Right cardiac atrium (tissue), 5 donors: ENCODE data around the gene SEMA3C. TPM values are rescaled to one million over a fixed set of nuclear protein-coding genes. Genes with fewer than 3 reads are reported as not detected.
A peak's percentile ranks its signal among the peaks of the same experiment; 100 is the strongest.

Experiments
- ATAC-seq, 2 donors: fragments of 200-7000 bp; cut with Tn5 transposase; one replicate each; pipeline versions ENCODE4 v1.8.0 to v1.9.1; 2020; ENCODE audit warnings: moderate library complexity in 2 of 2, mild to moderate bottlenecking in 1 of 2
- DNase-seq, 3 donors: peaks; one replicate each; pipeline ENCODE4 v3.0.0-alpha.2; 2020
- H3K27ac ChIP-seq: one replicate; pipeline ENCODE4 v1.5.1; 2013; ENCODE audit warnings: mild to moderate bottlenecking, low read length, control low read depth, moderate library complexity
- H3K27me3 ChIP-seq: one replicate; pipeline ENCODE4 v1.6.1; 2013; ENCODE audit not compliant: control insufficient read depth, insufficient read depth
- H3K4me1 ChIP-seq: one replicate; pipeline ENCODE4 v1.6.1; 2013; ENCODE audit warnings: low read length; ENCODE audit not compliant: control insufficient read depth, insufficient read depth
- H3K4me3 ChIP-seq: one replicate; pipeline ENCODE4 v1.5.1; 2013; ENCODE audit warnings: low read length, control low read depth
- H3K9me3 ChIP-seq: one replicate; pipeline ENCODE4 v1.6.1; 2013; ENCODE audit warnings: low read length; ENCODE audit not compliant: control insufficient read depth
- WGBS: extraction: QIAGEN DNeasy Blood & Tissue Kit; methylation state at CpG from one replicate; pipeline ENCODE4 v1.1.7; 2013; 5-methylcytosine and 5-hydroxymethylcytosine counted together
- intact Hi-C, 4 donors: fragments of 100-400 bp; cut with DNase I; formaldehyde crosslinking; loops; one replicate each; pipeline versions ENCODE4 v1.11.0 to v1.14.0; 2022 to 2023
- polyA plus RNA-seq: library from polyadenylated mRNA; stranded (reverse); fragments of 200-250 nt; gene quantifications from one replicate; pipeline ENCODE4 v1.2.3, GENCODE V29; 2013
- total RNA-seq, 4 donors: library from RNA; stranded (reverse); fragmentation: NEBNext Ultra II Directional; extraction: Animal tissue kit (Norgen Biotek cat#: 25700); gene quantifications; one replicate each; pipeline ENCODE4 v1.2.1, GENCODE V29; 2021
- donor health status: healthy with polysubstance abuse.
- donor health status: DM: no; HTN: yes; CAD: no.
- donor health status: DM: no; HTN: no; CAD: no.
- donor health status: DM: no; HTN: yes; CAD: no; lungs with severe emphysema.
- donor health status: DM: yes; HTN: yes; CAD: no.

SEMA3C gene
- total and polyA plus RNA-seq, 5 donors, result 10.1 to 42.3 (median 40.0) TPM

DNA sequence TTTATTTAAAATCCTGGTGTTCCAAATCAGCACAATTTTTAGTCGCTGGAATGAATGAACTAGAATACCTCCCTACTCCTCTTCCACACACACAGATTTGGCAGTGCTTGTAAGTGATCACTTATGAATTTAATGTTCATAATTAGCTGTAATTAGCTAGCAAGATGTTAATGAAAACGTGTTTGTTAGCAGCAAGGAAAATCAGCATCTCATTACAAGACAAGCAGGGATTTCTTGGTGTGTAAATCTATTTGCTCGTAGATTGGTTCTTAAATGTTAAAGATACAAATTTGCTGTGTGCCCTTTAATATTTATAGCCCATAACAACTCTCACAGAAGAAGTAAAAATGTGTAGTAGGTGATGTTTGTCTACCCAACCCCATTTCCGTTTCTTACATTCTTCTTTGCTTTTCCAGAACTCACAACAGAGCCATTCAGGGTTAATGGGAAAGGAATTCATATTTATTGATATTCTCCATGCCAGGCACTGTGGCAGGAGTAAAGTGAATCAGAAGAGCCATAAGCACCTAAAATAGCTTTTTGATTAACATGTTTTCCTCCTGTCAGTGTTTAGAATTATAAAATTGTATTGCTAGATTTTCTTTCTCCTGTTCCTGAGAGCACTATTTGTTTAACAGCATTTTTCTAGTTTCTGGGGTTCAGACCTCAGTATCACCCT, 49.6 kb downstream of the SEMA3C start:
- H3K27ac ChIP-seq, result no peak overlapping the region
- intact Hi-C loops, result no loop called here
- ATAC-seq (no peak), DNase-seq (no peak)
- no peaks in the 10 kb centered on the region for H3K9me3 ChIP-seq
- peaks cover 1% of the 10 kb centered on the region for H3K4me1 ChIP-seq
- 70% methylated on average over 4 of the region's 4 CpGs for WGBS
- H3K27me3 ChIP-seq, result no peaks in the 10 kb centered on the region
- no peak overlapping the region for H3K4me3 ChIP-seq

DNA sequence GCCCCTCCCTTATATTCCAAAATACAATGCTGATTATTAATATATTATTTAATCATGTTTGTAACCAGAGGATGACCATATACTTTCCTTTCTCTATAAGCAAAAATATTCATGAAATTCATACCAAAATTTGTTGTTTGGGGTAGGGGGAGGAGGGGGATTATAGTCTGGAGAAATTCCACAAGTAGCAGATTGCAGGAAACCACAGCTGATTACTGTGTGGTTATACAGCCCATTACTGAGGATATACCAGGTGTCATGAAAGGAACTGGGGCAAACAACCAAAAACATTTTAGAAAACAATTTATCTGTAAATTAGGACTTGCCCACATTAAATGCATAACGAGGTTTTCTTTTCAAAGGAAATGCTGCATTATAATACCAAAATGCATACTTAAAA, 50.3 kb downstream of the SEMA3C start:
- 75% methylated on average over 1 of the region's 1 CpG for WGBS
- Histone ChIP-seq H3K27me3 (no peaks in the 10 kb centered on the region), H3K4me1 (peaks cover 1% of the 10 kb centered on the region), H3K27ac (no peak overlapping the region), H3K9me3 (no peaks in the 10 kb centered on the region), H3K4me3 (no peak overlapping the region)
- DNase-seq (no peak), ATAC-seq (no peak)
- intact Hi-C loops, result no loop called here

DNA sequence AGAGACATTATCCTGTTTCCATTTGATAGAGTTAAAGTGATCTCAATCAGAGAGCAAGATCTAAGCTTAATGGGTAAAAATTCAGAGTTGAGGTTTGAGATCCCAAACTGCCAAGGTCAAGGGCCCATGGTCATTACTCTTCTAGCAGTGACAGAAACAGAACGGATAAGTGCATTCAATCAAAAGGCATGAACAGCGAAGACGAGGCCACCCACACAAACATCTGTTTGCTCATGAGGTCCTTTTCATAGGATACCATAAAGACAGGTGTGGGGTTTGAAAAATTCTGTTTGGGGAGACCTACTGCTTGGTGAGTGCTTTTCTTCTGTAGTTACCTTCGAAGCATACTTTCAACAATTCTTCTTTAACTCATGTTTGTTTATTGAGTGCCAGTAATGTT, 58.3 kb downstream of the SEMA3C start:
- Histone ChIP-seq H3K27ac (no peak overlapping the region), H3K9me3 (no peaks in the 10 kb centered on the region), H3K4me3 (no peak overlapping the region), H3K4me1 (no peaks in the 10 kb centered on the region), H3K27me3 (no peaks in the 10 kb centered on the region)
- DNase-seq, result no peak
- ATAC-seq, result no peak
- WGBS, result 79% methylated on average over 4 of the region's 4 CpGs
- intact Hi-C loops, result no loop called here

DNA sequence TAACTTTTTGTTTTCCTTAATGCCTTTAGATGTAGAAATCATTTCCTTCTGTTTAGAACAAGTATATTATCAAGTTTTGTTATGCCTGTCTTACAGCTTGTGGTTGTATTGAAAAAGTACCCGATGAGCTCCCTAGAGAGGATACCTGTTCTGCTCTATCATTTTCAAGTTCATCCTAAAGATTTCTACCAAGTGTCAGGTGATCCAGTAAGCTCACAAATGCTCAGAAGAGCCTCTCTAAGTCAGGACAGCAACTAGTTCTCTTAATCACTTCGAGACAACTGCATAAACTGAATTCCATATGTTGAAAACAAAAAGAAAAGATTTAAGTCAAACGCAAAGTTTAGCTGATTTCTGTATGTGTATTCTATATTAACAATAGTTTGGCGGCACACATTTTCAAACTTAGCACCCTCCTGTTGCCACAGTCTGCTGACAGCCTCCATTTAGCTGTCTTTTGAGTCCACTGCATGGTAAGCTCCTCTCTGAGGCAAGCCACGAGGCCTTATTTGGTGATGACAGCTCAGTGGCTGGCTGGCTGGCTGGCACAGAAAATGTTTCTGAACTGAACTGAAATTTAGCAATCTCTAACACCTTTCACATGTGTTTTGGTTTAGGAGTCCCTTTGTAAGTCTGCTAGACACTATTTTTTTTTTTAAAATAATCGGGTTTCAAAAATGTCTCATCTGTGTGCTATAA, 59.4 kb downstream of the SEMA3C start:
- Histone ChIP-seq H3K4me3 (no peak overlapping the region), H3K4me1 (no peaks in the 10 kb centered on the region), H3K27ac (no peak overlapping the region), H3K9me3 (no peaks in the 10 kb centered on the region), H3K27me3 (no peaks in the 10 kb centered on the region)
- DNase-seq, result peak; percentile 31 to 72 (median 42)
- intact Hi-C loops, result no loop called here
- peak; percentile 64 to 80 for ATAC-seq
- WGBS, result 65% methylated on average over 6 of the region's 6 CpGs

DNA sequence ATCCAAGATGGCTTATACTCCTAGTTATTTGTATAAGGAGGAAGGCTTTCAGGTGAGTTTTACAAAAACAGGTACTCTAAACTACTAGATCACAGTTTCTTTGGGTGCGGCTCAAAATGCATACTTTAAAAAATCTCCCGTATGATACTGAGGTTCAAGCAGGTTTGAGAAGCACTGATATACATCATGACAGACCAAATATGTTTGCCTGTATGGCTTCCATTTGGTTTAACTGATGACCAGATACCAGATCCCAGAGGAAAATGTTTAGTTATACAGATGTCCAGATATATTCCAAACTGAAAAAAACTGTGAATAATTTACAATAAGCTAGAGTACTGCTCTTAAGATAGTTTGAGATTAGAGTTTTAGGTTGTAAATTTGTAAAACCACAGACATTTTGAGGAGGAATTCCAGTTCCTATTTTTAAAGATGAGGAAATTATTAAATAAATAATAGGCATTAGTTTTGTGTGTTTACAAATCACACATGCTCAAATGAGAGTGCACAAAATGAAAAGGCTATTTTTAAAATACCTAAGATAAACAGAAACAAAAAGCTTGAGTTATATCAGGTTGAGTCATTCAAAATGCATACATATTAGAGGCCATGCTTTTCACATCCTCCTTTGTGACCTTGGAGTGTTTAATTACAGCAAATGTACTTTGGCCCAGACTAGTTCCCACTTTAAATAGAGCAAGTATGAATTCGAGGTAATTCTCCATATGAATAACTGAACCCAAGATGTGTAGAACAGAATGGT, 60.5 kb downstream of the SEMA3C start:
- intact Hi-C loops, result no loop called here
- no peaks in the 10 kb centered on the region for H3K4me1 ChIP-seq
- no peak overlapping the region for H3K4me3 ChIP-seq
- H3K27ac ChIP-seq, result no peak overlapping the region
- no peaks in the 10 kb centered on the region for H3K9me3 ChIP-seq
- DNase-seq (no peak), ATAC-seq (peak in 1 of 2 donors; percentile 26)
- H3K27me3 ChIP-seq, result no peaks in the 10 kb centered on the region
- 71% methylated on average over 3 of the region's 3 CpGs for WGBS

DNA sequence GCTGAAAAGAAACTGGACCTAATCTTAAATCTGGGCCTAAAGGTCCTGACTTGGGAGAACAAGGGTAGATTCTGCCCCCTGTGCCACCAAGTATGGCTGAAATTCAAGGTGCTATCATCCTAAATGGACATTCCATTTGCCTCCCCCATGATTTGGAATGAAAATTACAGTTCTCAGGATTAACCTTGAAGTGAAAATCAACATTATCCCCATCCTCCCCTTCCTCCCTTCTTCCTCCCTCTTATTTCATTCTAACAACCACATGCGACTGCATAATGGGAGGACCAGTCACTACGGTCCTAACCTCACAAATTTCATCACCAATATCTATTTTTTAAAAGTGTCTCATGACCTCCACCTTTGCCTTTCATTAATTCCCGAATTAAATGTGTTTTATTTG, 62.1 kb downstream of the SEMA3C start:
- ATAC-seq (no peak), DNase-seq (no peak)
- Histone ChIP-seq H3K4me3 (no peak overlapping the region), H3K27ac (no peak overlapping the region), H3K9me3 (no peaks in the 10 kb centered on the region), H3K4me1 (peaks cover 2% of the 10 kb centered on the region), H3K27me3 (no peaks in the 10 kb centered on the region)
- intact Hi-C loops, result no loop called here
- WGBS, result 73% methylated on average over 3 of the region's 3 CpGs

DNA sequence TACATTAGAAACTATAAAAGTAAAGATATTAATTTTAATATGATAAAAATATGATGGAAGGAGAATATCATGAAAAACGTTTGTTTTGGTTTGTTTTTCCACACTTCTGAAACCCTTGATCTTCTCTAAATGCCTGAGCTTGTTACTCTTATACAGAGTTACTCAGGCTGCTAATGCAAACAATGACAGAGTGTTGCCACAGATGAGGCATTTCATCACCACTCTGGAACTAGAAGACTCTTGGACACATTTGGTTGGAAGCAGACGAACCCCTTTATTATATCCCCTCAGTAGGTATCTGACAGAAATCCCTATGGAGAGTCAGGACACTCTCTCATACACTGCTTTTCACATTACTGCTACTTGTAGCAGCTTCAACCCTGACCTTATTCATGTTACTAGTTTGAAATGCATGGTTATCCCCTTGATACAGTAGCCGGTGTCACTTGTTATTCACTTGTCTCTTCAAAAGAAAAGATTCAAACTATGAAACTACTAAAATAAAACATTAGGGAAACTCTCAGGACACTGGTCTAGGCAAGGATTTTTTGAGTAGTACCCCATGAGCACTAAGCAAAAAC, 66.9 kb downstream of the SEMA3C start:
- no peaks in the 10 kb centered on the region for H3K9me3 ChIP-seq
- ATAC-seq, result no peak

DNA sequence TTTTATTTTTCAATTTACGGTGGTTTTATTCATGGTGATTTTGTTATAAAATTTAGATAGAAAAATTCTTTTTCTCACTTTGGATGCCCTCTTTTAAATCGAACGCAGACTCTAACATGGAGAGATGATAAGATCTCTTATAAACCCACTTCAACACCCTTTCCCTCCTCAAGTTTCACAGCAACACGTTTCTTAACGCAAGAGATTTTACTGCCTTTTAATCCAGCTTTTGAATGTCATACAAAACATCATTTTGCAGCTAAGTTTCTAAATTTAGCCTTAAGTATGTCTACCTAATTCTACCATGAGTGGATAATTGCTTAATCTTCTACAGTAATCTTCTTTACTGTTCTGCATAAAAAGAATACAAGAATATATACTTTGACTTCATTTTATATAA, 70.0 kb downstream of the SEMA3C start:
- no peak for DNase-seq
- Histone ChIP-seq H3K9me3 (no peaks in the 10 kb centered on the region), H3K27ac (no peak overlapping the region), H3K4me3 (no peak overlapping the region), H3K4me1 (peaks cover 2% of the 10 kb centered on the region), H3K27me3 (no peaks in the 10 kb centered on the region)
- WGBS, result 61% methylated on average over 5 of the region's 5 CpGs
- intact Hi-C loops, result no loop called here
- ATAC-seq, result no peak

More for the DNA sequence above, 66.9 kb downstream of the SEMA3C start:
- Histone ChIP-seq H3K4me3 (no peak overlapping the region), H3K27me3 (no peaks in the 10 kb centered on the region), H3K4me1 (peaks cover 2% of the 10 kb centered on the region), H3K27ac (no peak overlapping the region)
- intact Hi-C loops, result no loop called here
- no peak for DNase-seq
- WGBS, result 45% methylated on average over 3 of the region's 3 CpGs

DNA sequence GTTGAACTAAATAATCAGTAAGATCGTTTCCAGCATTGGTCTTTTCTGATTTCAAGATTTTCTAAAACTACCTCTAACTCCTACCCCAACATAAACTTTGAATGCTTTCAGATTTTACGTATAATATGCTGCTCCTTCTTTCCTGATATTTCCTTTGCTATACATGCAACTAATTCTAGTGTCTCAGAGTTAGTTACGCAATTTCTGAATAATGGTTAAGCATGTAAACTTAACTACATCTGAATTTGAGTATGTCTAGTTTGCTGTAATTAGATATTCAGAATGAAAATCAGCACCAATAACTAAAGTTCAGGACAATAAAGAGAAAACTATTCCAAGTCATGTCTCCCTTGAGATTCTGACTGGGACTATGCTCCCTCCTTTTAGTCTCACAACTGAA, 71.0 kb downstream of the SEMA3C start:
- no peak for DNase-seq
- ATAC-seq, result no peak
- no peaks in the 10 kb centered on the region for H3K9me3 ChIP-seq
- no peaks in the 10 kb centered on the region for H3K27me3 ChIP-seq
- peaks cover 2% of the 10 kb centered on the region for H3K4me1 ChIP-seq
- H3K4me3 ChIP-seq, result no peak overlapping the region
- WGBS, result 86% methylated on average over 3 of the region's 3 CpGs
- H3K27ac ChIP-seq, result no peak overlapping the region
- intact Hi-C loops, result no loop called here

DNA sequence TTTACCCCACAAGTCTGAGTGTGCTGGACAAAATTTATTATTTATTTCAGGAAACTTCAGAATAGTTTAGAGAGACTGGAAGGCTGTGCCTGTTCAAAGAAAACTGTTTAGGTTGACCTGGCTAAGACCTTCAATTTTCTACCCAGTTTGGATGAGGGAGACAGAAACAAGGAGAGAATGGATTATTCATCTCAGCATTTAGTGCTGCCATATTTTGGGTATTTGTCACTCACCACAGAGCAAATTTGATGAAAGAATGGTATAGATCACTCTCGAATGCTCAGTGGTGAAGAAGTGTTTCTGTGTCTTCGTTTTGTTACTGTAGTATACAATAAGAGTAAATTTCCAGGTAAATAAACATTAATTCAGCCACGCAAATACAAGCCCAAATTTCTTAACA, 71.8 kb downstream of the SEMA3C start:
- Histone ChIP-seq H3K27ac (no peak overlapping the region), H3K4me1 (peaks cover 2% of the 10 kb centered on the region), H3K27me3 (no peaks in the 10 kb centered on the region), H3K4me3 (no peak overlapping the region), H3K9me3 (no peaks in the 10 kb centered on the region)
- DNase-seq, result no peak
- intact Hi-C loops, result no loop called here
- ATAC-seq, result no peak
- WGBS, result 86% methylated on average over 3 of the region's 3 CpGs

DNA sequence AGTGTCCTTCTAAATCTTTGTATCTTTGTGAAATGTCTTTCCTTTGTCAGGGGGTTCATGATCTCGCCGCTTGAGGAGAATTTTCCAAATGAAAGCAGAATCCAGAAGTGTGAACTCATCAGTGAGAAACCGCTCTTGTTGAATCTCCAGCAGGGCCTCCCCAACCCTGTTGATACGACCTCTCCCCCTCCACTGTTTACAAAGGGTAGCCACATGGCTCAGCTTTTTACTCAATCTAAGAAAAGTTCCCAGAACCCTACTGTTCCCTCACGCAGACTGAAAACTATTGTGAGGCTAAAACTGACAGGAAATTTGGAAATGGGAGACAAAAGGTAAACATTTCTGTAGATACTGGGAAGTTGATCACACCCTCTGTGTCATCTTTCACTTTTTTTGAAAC, 73.9 kb downstream of the SEMA3C start:
- intact Hi-C loops, result no loop called here
- no peaks in the 10 kb centered on the region for H3K9me3 ChIP-seq
- H3K4me1 ChIP-seq, result no peaks in the 10 kb centered on the region
- no peak overlapping the region for H3K27ac ChIP-seq
- no peak overlapping the region for H3K4me3 ChIP-seq
- 80% methylated on average over 5 of the region's 5 CpGs for WGBS
- DNase-seq (no peak), ATAC-seq (no peak)
- no peaks in the 10 kb centered on the region for H3K27me3 ChIP-seq
